SK-N-SH (cell line): ENCODE measurements around the gene SDK1. TPM values are rescaled to one million over a fixed set of nuclear protein-coding genes. Genes with fewer than 3 reads are reported as not detected.

Experiments used
- CTCF ChIA-PET: fragments of 300-600, 350-600 bp; formaldehyde crosslinking; extraction: SDS; loops from one replicate; lab custom pipeline; 2021; lab: Yijun Ruan, JAX
- POLR2A ChIA-PET: fragments of 350-600 bp; sonication (Branson Sonifier 250); formaldehyde crosslinking; extraction: SDS; loops from one replicate; lab custom pipeline; 2020; ENCODE audit warnings: antibody characterized with exemption, inconsistent platforms; lab: Yijun Ruan, JAX
- DNase-seq: peaks from one replicate; pipeline ENCODE4 v3.0.0; 2012
- H2AFZ ChIP-seq: fragments of 200-600 bp; sonication (generic); 2 replicates; pipeline ENCODE4 v1.8.1; 2016; ENCODE audit warnings: antibody characterized with exemption, mild to moderate bottlenecking, low read depth
- H3F3A ChIP-seq: fragments of 200-600 bp; sonication (generic); replicated peaks from 2 replicates; pipeline ENCODE3; 2016; ENCODE audit warnings: antibody characterized with exemption, mild to moderate bottlenecking; ENCODE audit not compliant: insufficient read depth
- H3K27ac ChIP-seq, 2 experiments: fragments of 200-500 bp in 1 of 2; fragments of 200-600 bp in 1 of 2; sonication (Bioruptor generic) in 1 of 2; sonication (generic), shearing (Covaris generic) in 1 of 2; 2 replicates each; pipeline versions ENCODE4 v1.5.1 to v1.6.1; 2014 to 2016; ENCODE audit warnings: low read depth in 2 of 2, inconsistent platforms in 1 of 2, low read length in 1 of 2, mild to moderate bottlenecking in 1 of 2, mixed read lengths in 1 of 2
- H3K27me3 ChIP-seq: fragments of 200-600 bp; sonication (generic), shearing (Covaris generic); 2 replicates; pipeline ENCODE4 v1.6.1; 2016; ENCODE audit warnings: mixed run types; ENCODE audit not compliant: insufficient read depth
- H3K36me3 ChIP-seq, 2 experiments: fragments of 200-500 bp in 1 of 2; fragments of 200-600 bp in 1 of 2; sonication (Bioruptor generic) in 1 of 2; sonication (generic) in 1 of 2; replicated peaks in 1 of 2; 2 replicates each; pipeline versions ENCODE3 to v1.5.1; 2014 to 2016; ENCODE audit warnings: low read length in 1 of 2, mild to moderate bottlenecking in 1 of 2; ENCODE audit not compliant: insufficient read depth in 2 of 2, control insufficient read depth in 1 of 2
- H3K4me1 ChIP-seq, 2 experiments: fragments of 200-500 bp in 1 of 2; fragments of 200-600 bp in 1 of 2; sonication (Bioruptor generic) in 1 of 2; sonication (generic), shearing (Covaris generic) in 1 of 2; 2 replicates each; pipeline versions ENCODE4 v1.5.1 to v1.6.1; 2014 to 2016; ENCODE audit warnings: low read depth in 1 of 2, low read length in 1 of 2, mixed run types in 1 of 2; ENCODE audit not compliant: insufficient read depth in 2 of 2, control insufficient read depth in 1 of 2
- H3K4me2 ChIP-seq: fragments of 200-600 bp; sonication (generic), shearing (Covaris generic); 2 replicates; pipeline ENCODE4 v1.6.1; 2017; ENCODE audit warnings: mixed run types
- H3K4me3 ChIP-seq, 2 experiments: fragments of 200-500 bp in 1 of 2; fragments of 200-600 bp in 1 of 2; sonication (Bioruptor generic) in 1 of 2; sonication (generic), shearing (Covaris generic) in 1 of 2; 2 replicates each; pipeline versions ENCODE4 v1.5.1 to v1.8.1; 2014 to 2016; ENCODE audit warnings: low read depth in 2 of 2, inconsistent platforms in 1 of 2, low read length in 1 of 2, mild to moderate bottlenecking in 1 of 2, mixed read lengths in 1 of 2, moderate library complexity in 1 of 2
- H3K79me2 ChIP-seq: fragments of 200-600 bp; sonication (generic); 2 replicates; pipeline ENCODE4 v1.8.1; 2017; ENCODE audit warnings: mild to moderate bottlenecking; ENCODE audit not compliant: insufficient read depth
- H3K9ac ChIP-seq: fragments of 200-600 bp; sonication (generic); 2 replicates; pipeline ENCODE4 v1.6.1; 2017; ENCODE audit warnings: mixed run types
- H3K9me2 ChIP-seq: fragments of 200-600 bp; sonication (generic); 2 replicates; pipeline ENCODE4 v1.6.1; 2017; ENCODE audit warnings: mixed run types
- H3K9me3 ChIP-seq: fragments of 200-600 bp; sonication (generic); 2 replicates; pipeline ENCODE4 v1.6.1; 2017; ENCODE audit warnings: mixed run types, mild to moderate bottlenecking, moderate library complexity
- H4K20me1 ChIP-seq: fragments of 200-600 bp; sonication (generic); 2 replicates; pipeline ENCODE4 v1.6.1; 2017; ENCODE audit warnings: mild to moderate bottlenecking, mixed run types; ENCODE audit not compliant: insufficient read depth
- ELF1 ChIP-seq: IDR thresholded peaks from 2 replicates; pipeline ENCODE4 v1.4.0; 2012
- EP300 ChIP-seq, 2 experiments: IDR thresholded peaks; 2 replicates each; pipeline versions ENCODE4 v1.4.0 to v1.6.1; 2012; ENCODE audit warnings: borderline replicate concordance in 1 of 2, low read depth in 1 of 2, low read length in 1 of 2
- FOXM1 ChIP-seq: IDR thresholded peaks from 2 replicates; pipeline ENCODE4 v1.4.0; 2012; ENCODE audit warnings: low read depth, mild to moderate bottlenecking
- GABPA ChIP-seq: IDR thresholded peaks from 2 replicates; pipeline ENCODE4 v1.4.0; 2012; ENCODE audit warnings: low read depth, mild to moderate bottlenecking
- GATA2 ChIP-seq: sonication (generic); formaldehyde crosslinking; IDR thresholded peaks from 2 replicates; pipeline ENCODE4 v1.5.0; 2020; ENCODE audit warnings: mild to moderate bottlenecking, missing genetic modification reagents
- NRF1 ChIP-seq: IDR thresholded peaks from 2 replicates; pipeline ENCODE4 v1.6.1; 2012; ENCODE audit warnings: low read depth, mild to moderate bottlenecking, low read length
- SMC3 ChIP-seq: IDR thresholded peaks from 2 replicates; pipeline ENCODE4 v1.6.1; 2012; ENCODE audit warnings: low read depth, low read length, improper control_type of control experiment
- TAF1 ChIP-seq: IDR thresholded peaks from 2 replicates; pipeline ENCODE4 v1.6.1; 2012; ENCODE audit warnings: low read depth, mild to moderate bottlenecking, low read length, moderate library complexity, borderline replicate concordance
- TCF12 ChIP-seq: IDR thresholded peaks from 2 replicates; pipeline ENCODE4 v1.4.0; 2012
- TEAD4 ChIP-seq: IDR thresholded peaks from 2 replicates; pipeline ENCODE4 v1.4.0; 2012; ENCODE audit warnings: mild to moderate bottlenecking, borderline replicate concordance; ENCODE audit not compliant: insufficient read depth
- USF2 ChIP-seq: fragments of 150-350 bp; IDR thresholded peaks from 2 replicates; pipeline ENCODE4 v1.6.1; 2017; ENCODE audit warnings: antibody characterized with exemption, low read length, low read depth, borderline replicate concordance
- YY1 ChIP-seq: IDR thresholded peaks from 2 replicates; pipeline ENCODE4 v1.4.0; 2012; ENCODE audit warnings: low read depth, mild to moderate bottlenecking
- WGBS: methylation state at CpG from one replicate; pipeline ENCODE4 v1.1.6; 2017; ENCODE audit warnings: low lambda C conversion rate; 5-methylcytosine and 5-hydroxymethylcytosine counted together
- polyA plus RNA-seq, 3 experiments: library from polyadenylated mRNA; depleted of rRNA; stranded (reverse); fragments of >200 nt; gene quantifications; 2 replicates each; pipeline ENCODE4 v1.2.3, GENCODE V29; 2012
- TF ChIP-seq, protein P1 (sequence below): IDR thresholded peaks from 2 replicates; pipeline ENCODE4 v1.4.0; 2012; ENCODE audit warnings: low read depth, borderline replicate concordance
- TF ChIP-seq, protein P2 (sequence below): IDR thresholded peaks from 2 replicates; pipeline ENCODE4 v1.6.1; 2012; ENCODE audit warnings: mild to moderate bottlenecking, low read depth, low read length, moderate library complexity
- TF ChIP-seq, protein P3 (sequence below): IDR thresholded peaks from 2 replicates; pipeline ENCODE4 v1.4.0; 2012; ENCODE audit warnings: low read depth

The SDK1 gene
- polyA plus RNA-seq, 1 of the 3 experiments (the other 2 are of a cell fraction) = 1.2 TPM

DNA sequence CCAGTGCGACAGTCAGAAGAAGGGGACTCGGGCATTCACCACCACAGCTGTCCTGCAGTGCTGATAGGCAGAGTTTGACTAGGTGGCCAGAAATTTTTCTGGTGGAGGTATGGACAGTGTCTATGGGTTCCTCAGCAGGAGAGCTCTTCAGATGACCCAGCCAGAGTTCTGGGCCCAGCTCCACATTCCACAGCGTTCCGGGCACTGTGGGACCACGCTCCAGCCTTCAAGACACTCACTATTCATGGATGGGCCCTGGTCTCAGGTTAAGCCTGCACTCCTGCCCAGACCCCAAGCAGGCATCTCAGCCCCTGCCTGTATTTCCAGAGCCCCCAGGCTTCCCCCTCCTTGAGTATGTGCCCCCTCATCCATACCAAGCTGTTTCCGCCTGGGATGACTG is 884.1 kb downstream of the SDK1 start:
- Histone ChIP-seq H3K79me2 (no peaks in the 10 kb centered on the region), H3K9me2 (no peaks in the 10 kb centered on the region), H2AFZ (no peak overlapping the region), H3K4me1 (peaks cover 0 to 17% of the 10 kb centered on the region in 2 experiments; a peak in 2 of 4 replicates), H3K9me3 (no peaks in the 10 kb centered on the region), H3K27ac (no peak overlapping the region), H4K20me1 (no peaks in the 10 kb centered on the region), H3K4me3 (no peak overlapping the region), H3K27me3 (no peaks in the 10 kb centered on the region), H3F3A (no peaks in the 10 kb centered on the region), H3K4me2 (no peak overlapping the region), H3K36me3 (no peaks in the 10 kb centered on the region), H3K9ac (no peak overlapping the region)
- TF ChIP-seq USF2 = no peak
- TF ChIP-seq ELF1 = no peak
- TF ChIP-seq, protein P1, sequence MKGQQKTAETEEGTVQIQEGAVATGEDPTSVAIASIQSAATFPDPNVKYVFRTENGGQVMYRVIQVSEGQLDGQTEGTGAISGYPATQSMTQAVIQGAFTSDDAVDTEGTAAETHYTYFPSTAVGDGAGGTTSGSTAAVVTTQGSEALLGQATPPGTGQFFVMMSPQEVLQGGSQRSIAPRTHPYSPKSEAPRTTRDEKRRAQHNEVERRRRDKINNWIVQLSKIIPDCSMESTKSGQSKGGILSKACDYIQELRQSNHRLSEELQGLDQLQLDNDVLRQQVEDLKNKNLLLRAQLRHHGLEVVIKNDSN = no peak
- TF ChIP-seq NRF1 = no peak
- TF ChIP-seq, protein P2, sequence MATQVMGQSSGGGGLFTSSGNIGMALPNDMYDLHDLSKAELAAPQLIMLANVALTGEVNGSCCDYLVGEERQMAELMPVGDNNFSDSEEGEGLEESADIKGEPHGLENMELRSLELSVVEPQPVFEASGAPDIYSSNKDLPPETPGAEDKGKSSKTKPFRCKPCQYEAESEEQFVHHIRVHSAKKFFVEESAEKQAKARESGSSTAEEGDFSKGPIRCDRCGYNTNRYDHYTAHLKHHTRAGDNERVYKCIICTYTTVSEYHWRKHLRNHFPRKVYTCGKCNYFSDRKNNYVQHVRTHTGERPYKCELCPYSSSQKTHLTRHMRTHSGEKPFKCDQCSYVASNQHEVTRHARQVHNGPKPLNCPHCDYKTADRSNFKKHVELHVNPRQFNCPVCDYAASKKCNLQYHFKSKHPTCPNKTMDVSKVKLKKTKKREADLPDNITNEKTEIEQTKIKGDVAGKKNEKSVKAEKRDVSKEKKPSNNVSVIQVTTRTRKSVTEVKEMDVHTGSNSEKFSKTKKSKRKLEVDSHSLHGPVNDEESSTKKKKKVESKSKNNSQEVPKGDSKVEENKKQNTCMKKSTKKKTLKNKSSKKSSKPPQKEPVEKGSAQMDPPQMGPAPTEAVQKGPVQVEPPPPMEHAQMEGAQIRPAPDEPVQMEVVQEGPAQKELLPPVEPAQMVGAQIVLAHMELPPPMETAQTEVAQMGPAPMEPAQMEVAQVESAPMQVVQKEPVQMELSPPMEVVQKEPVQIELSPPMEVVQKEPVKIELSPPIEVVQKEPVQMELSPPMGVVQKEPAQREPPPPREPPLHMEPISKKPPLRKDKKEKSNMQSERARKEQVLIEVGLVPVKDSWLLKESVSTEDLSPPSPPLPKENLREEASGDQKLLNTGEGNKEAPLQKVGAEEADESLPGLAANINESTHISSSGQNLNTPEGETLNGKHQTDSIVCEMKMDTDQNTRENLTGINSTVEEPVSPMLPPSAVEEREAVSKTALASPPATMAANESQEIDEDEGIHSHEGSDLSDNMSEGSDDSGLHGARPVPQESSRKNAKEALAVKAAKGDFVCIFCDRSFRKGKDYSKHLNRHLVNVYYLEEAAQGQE = no peak
- TF ChIP-seq TCF12 = no peak
- TF ChIP-seq GABPA = no peak
- no peak for TF ChIP-seq TEAD4
- no peak for TF ChIP-seq FOXM1
- no peak for TF ChIP-seq EP300 (IDR thresholded peaks at IDR 0.05; ENCODE audit: borderline replicate concordance in 1 of 2, low read depth in 1 of 2, low read length in 1 of 2)
- no peak for TF ChIP-seq YY1
- no peak for TF ChIP-seq GATA2
- TF ChIP-seq, protein P3, sequence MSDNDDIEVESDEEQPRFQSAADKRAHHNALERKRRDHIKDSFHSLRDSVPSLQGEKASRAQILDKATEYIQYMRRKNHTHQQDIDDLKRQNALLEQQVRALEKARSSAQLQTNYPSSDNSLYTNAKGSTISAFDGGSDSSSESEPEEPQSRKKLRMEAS = no peak
- no peak for TF ChIP-seq TAF1
- no peak for TF ChIP-seq SMC3
- 74% methylated on average over 6 of the region's 6 CpGs for WGBS
- no peak for DNase-seq
- POLR2A ChIA-PET = no interaction called here
- CTCF ChIA-PET = interaction anchor here (1.0 to 2.4 kb wide), 4 partner anchors 11 to 446 kb away, joined by 4 to 7 read pairs (median 5); no protein-coding TSS in a partner anchor
